Measurements from ENCODE around the gene CLIC4. TPM values are rescaled to one million over a fixed set of nuclear protein-coding genes. Genes with fewer than 3 reads are reported as not detected.

Gene CLIC4
- total and polyA plus RNA-seq, 10 of the 15 experiments (the other 5 are each of a cell fraction or from before 2014, with no cell fraction given): 20.4 to 107 (median 69.6) TPM

DNA sequence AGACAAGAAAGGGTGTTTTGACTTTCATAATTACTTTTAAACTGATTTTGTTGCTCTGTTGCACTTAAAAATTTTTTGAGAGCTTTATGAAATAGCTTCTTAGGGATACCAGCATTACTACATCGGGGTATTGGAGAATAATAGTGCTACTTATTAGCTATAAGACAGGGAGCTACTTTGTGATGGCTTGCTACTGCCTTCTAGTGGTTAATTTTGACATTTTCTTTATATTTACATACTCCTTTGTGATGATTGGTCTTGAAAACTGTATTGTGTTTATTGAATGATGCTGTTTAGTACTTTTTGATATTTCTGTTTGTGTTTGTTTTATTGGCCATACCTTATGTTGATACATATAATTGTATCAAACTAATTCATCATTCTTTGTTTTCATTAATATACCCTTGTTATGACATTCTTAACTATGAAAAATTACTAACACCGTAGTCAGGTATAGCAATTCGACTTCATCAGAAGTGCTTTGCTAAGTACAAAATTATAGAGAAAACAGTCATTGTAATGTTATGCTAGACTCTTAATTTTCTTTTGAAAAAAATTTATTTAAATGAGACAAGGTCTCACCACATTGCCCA lies 85.5 kb downstream of the CLIC4 start:
- Histone ChIP-seq H3K79me2 (ENCODE audit: control insufficient read depth, insufficient read depth, low read length) (peaks cover 6% of the 10 kb centered on the region), H3K36me3 (ENCODE audit: control insufficient read depth in 2 of 2, insufficient read depth in 2 of 2, low read length in 1 of 2) (peaks cover 0 to 5% of the 10 kb centered on the region in 2 experiments; a peak in 2 of 4 replicates), H3K4me3 (no peak overlapping the region), H3K4me1 (ENCODE audit: control insufficient read depth, insufficient read depth, low read length) (peaks cover 3% of the 10 kb centered on the region; the same call in 1 of the 2 replicates), H4K20me1 (ENCODE audit: control insufficient read depth, insufficient read depth) (no peaks in the 10 kb centered on the region), H3K27me3 (replicated peaks in 1 of 2; ENCODE audit: control insufficient read depth in 2 of 2, insufficient read depth in 2 of 2, low read length in 1 of 2) (no peaks in the 10 kb centered on the region), H3K4me2 (ENCODE audit: control insufficient read depth, insufficient read depth) (no peak overlapping the region), H2AFZ (ENCODE audit: control insufficient read depth, low read depth, low read length) (no peak overlapping the region), H3K9ac (ENCODE audit: control insufficient read depth, insufficient read depth, low read length) (no peak overlapping the region), H3K9me3 (replicated peaks; ENCODE audit: control insufficient read depth, insufficient read depth, low read length) (no peaks in the 10 kb centered on the region), H3K27ac (ENCODE audit: control insufficient read depth, insufficient read depth) (no peak overlapping the region)
- ChIA-PET POLR2A (interaction anchor here (0.9 to 1.8 kb wide), 6 partner anchors 59 to 142 kb away, joined by 3 to 12 read pairs (median 5); partner anchors contain the start of gene CLIC4), CTCF (interaction anchor here (0.7 to 16.2 kb wide), 55 partner anchors 10 to 631 kb away, joined by 3 to 655 read pairs (median 5); partner anchors contain the start of gene CLIC4), RAD21 (ENCODE audit: unreplicated experiment) (interaction anchor here (0.6 to 10.7 kb wide), 45 partner anchors 11 to 632 kb away, joined by 3 to 377 read pairs (median 5); partner anchors contain the start of genes CLIC4 and NIPAL3), SMC1A (ENCODE audit: uncharacterized antibody, unreplicated experiment) (interaction anchor here (0.7 to 10.5 kb wide), 54 partner anchors 10 to 629 kb away, joined by 3 to 412 read pairs (median 4); partner anchors contain the start of genes CLIC4, NIPAL3 and SYF2)
- FAIRE-seq (peak; percentile 77), ATAC-seq (peak; percentile 94), DNase-seq (ENCODE audit: low read depth, low spot score) (no peak)
- WGBS (ENCODE audit: insufficient coverage, insufficient replicate concordance, low lambda C conversion rate, missing lambda C conversion rate): 48% methylated on average over 3 of the region's 3 CpGs
- intact Hi-C loops (cut with micrococcal nuclease; ENCODE audit: unreplicated experiment): loop anchor here (2.0 kb wide), 2 partner anchors 82 to 142 kb away; no protein-coding TSS in a partner anchor
- in situ Hi-C loops (cut with MboI): no loop called here
- no TSS peak for BruUV-seq (replicated peaks)
- TF ChIP-seq ATF7 (IDR thresholded peaks at IDR 0.05; ENCODE audit: low read depth): no peak
- peak; percentile 79 for TF ChIP-seq SMC3 (IDR thresholded peaks at IDR 0.05; ENCODE audit: borderline replicate concordance, low read length)
- TF ChIP-seq, protein P1, sequence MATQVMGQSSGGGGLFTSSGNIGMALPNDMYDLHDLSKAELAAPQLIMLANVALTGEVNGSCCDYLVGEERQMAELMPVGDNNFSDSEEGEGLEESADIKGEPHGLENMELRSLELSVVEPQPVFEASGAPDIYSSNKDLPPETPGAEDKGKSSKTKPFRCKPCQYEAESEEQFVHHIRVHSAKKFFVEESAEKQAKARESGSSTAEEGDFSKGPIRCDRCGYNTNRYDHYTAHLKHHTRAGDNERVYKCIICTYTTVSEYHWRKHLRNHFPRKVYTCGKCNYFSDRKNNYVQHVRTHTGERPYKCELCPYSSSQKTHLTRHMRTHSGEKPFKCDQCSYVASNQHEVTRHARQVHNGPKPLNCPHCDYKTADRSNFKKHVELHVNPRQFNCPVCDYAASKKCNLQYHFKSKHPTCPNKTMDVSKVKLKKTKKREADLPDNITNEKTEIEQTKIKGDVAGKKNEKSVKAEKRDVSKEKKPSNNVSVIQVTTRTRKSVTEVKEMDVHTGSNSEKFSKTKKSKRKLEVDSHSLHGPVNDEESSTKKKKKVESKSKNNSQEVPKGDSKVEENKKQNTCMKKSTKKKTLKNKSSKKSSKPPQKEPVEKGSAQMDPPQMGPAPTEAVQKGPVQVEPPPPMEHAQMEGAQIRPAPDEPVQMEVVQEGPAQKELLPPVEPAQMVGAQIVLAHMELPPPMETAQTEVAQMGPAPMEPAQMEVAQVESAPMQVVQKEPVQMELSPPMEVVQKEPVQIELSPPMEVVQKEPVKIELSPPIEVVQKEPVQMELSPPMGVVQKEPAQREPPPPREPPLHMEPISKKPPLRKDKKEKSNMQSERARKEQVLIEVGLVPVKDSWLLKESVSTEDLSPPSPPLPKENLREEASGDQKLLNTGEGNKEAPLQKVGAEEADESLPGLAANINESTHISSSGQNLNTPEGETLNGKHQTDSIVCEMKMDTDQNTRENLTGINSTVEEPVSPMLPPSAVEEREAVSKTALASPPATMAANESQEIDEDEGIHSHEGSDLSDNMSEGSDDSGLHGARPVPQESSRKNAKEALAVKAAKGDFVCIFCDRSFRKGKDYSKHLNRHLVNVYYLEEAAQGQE (IDR thresholded peaks at IDR 0.05; ENCODE audit: low read depth, low read length): no peak
- TF ChIP-seq, protein P2, sequence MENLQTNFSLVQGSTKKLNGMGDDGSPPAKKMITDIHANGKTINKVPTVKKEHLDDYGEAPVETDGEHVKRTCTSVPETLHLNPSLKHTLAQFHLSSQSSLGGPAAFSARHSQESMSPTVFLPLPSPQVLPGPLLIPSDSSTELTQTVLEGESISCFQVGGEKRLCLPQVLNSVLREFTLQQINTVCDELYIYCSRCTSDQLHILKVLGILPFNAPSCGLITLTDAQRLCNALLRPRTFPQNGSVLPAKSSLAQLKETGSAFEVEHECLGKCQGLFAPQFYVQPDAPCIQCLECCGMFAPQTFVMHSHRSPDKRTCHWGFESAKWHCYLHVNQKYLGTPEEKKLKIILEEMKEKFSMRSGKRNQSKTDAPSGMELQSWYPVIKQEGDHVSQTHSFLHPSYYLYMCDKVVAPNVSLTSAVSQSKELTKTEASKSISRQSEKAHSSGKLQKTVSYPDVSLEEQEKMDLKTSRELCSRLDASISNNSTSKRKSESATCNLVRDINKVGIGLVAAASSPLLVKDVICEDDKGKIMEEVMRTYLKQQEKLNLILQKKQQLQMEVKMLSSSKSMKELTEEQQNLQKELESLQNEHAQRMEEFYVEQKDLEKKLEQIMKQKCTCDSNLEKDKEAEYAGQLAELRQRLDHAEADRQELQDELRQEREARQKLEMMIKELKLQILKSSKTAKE (IDR thresholded peaks at IDR 0.05; ENCODE audit: low read depth, poor library complexity, severe bottlenecking): peak; percentile 44
- peak; percentile 49; the same call in 1 of the 2 replicates for TF ChIP-seq SMARCA5 (IDR thresholded peaks at IDR 0.05)
- TF ChIP-seq ZNF207 (IDR thresholded peaks at IDR 0.05; ENCODE audit: borderline replicate concordance): peak; percentile 59; the same call in 1 of the 2 replicates
- no peak for TF ChIP-seq CBFB (IDR thresholded peaks at IDR 0.05; ENCODE audit: low read depth)
- TF ChIP-seq EED (IDR thresholded peaks at IDR 0.05; ENCODE audit: low read depth): no peak
- peak; percentile 39; the same call in 1 of the 3 replicates for TF ChIP-seq POU2F2 (IDR thresholded peaks at IDR 0.05; ENCODE audit: borderline replicate concordance, low read depth, low read length)
- TF ChIP-seq, protein P3, sequence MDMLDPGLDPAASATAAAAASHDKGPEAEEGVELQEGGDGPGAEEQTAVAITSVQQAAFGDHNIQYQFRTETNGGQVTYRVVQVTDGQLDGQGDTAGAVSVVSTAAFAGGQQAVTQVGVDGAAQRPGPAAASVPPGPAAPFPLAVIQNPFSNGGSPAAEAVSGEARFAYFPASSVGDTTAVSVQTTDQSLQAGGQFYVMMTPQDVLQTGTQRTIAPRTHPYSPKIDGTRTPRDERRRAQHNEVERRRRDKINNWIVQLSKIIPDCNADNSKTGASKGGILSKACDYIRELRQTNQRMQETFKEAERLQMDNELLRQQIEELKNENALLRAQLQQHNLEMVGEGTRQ (IDR thresholded peaks at IDR 0.05; ENCODE audit: borderline replicate concordance, low read depth, low read length): no peak
- TF ChIP-seq, protein P4, sequence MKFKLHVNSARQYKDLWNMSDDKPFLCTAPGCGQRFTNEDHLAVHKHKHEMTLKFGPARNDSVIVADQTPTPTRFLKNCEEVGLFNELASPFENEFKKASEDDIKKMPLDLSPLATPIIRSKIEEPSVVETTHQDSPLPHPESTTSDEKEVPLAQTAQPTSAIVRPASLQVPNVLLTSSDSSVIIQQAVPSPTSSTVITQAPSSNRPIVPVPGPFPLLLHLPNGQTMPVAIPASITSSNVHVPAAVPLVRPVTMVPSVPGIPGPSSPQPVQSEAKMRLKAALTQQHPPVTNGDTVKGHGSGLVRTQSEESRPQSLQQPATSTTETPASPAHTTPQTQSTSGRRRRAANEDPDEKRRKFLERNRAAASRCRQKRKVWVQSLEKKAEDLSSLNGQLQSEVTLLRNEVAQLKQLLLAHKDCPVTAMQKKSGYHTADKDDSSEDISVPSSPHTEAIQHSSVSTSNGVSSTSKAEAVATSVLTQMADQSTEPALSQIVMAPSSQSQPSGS (IDR thresholded peaks at IDR 0.05; ENCODE audit: low read length): 0 out of 2 replicates have a peak, but pooled peaks have one; percentile 6
- TF ChIP-seq BMI1 (IDR thresholded peaks at IDR 0.05; ENCODE audit: borderline replicate concordance): no peak
